Right lobe of liver (tissue), 6 donors: ENCODE results near the gene DCTN2. TPM values are rescaled to one million over a fixed set of nuclear protein-coding genes. Genes with fewer than 3 reads are reported as not detected.

Experiments
- ATAC-seq, 4 donors: fragments of 200-7000 bp; cut with Tn5 transposase; one replicate each; pipeline ENCODE4 v1.9.1; 2020; ENCODE audit warnings: mild to moderate bottlenecking in 4 of 4, moderate library complexity in 4 of 4
- DNase-seq, 3 donors: peaks; one replicate each; pipeline ENCODE4 v3.0.0-alpha.2; 2020
- H3K27ac ChIP-seq, 3 donors: fragments of 200-600 bp; one replicate each; pipeline ENCODE4 v1.8.0; 2022
- H3K27me3 ChIP-seq, 2 donors: fragments of 200-600 bp; one replicate each; pipeline ENCODE4 v1.8.0; 2022
- H3K36me3 ChIP-seq, 4 donors: fragments of 200-600 bp; sonication (generic) in 1 of 4; one replicate each; pipeline versions ENCODE4 v1.5.1 to v1.8.0; 2017 to 2022; ENCODE audit warnings: control low read depth in 1 of 4
- H3K4me1 ChIP-seq, 4 donors: fragments of 200-600 bp; sonication (generic) in 1 of 4; one replicate each; pipeline versions ENCODE4 v1.5.1 to v1.8.0; 2017 to 2022; ENCODE audit warnings: control low read depth in 1 of 4
- H3K4me3 ChIP-seq, 3 donors: fragments of 200-600 bp; one replicate each; pipeline ENCODE4 v1.8.0; 2022
- H3K9me3 ChIP-seq, 4 donors: fragments of 200-600 bp; sonication (generic) in 1 of 4; one replicate each; pipeline versions ENCODE4 v1.5.1 to v1.8.0; 2017 to 2022; ENCODE audit warnings: control low read depth in 1 of 4
- POLR2A ChIP-seq: fragments of 450-650 bp; IDR thresholded peaks from one replicate; pipeline ENCODE4 v1.6.1; 2017; ENCODE audit warnings: antibody characterized with exemption, mild to moderate bottlenecking
- WGBS: methylation state at CpG from one replicate; pipeline ENCODE4 v1.1.6; 2018; ENCODE audit warnings: low coverage, low lambda C conversion rate; ENCODE audit not compliant: insufficient coverage; ENCODE audit errors: missing lambda C conversion rate; 5-methylcytosine and 5-hydroxymethylcytosine counted together
- intact Hi-C, 2 donors: fragments of 100-400 bp; cut with DNase I; formaldehyde crosslinking; loops; one replicate each; pipeline versions ENCODE4 v1.11.2 to v1.14.1; 2022
- total RNA-seq, 6 experiments: library from RNA; depleted of rRNA in 2 of 6; stranded (reverse); fragments of >200 nt in 2 of 6; fragmentation: NEBNext Ultra II Directional in 3 of 6; extraction: Animal tissue kit (Norgen Biotek cat#: 25700) in 3 of 6; gene quantifications; one replicate each; pipeline versions ENCODE4 v1.1.0 to v1.2.4, GENCODE V29; 2016 to 2023
- TF ChIP-seq, protein P1 (sequence below), 4 donors: fragments of 200-600 bp in 3 of 4; fragments of 450-650 bp in 1 of 4; IDR thresholded peaks; one replicate each; pipeline versions ENCODE4 v1.5.1 to v1.8.0; 2016 to 2022; ENCODE audit warnings: antibody characterized with exemption in 4 of 4, mild to moderate bottlenecking in 2 of 4
- donor health status: DM: no; HTN: yes; CAD: no.
- donor health status: DM: no; HTN: no; CAD: no.
- donor health status: DM: no; HTN: no; CAD: no.
- donor health status: DM: no; HTN: yes; CAD: no.
- donor health status: DM: no; HTN: yes; CAD: no.

The DCTN2 gene
- total RNA-seq, 6 experiments from 2014 or later, result 28.4 to 80.0 (median 36.0) TPM

GRCh38 chr12:57552835-57553313 lies 5.9 kb upstream of the DCTN2 start:
- intact Hi-C loops, result no loop called here
- Histone ChIP-seq H3K4me3 (no peak overlapping the region), H3K4me1 (no peaks in the 10 kb centered on the region), H3K27ac (no peak overlapping the region), H3K27me3 (peaks cover 0 to 13% of the 10 kb centered on the region in 2 donors), H3K9me3 (no peaks in the 10 kb centered on the region), H3K36me3 (no peaks in the 10 kb centered on the region)
- DNase-seq (no peak), ATAC-seq (no peak)
- TF ChIP-seq POLR2A, result no peak
- TF ChIP-seq, protein P1, sequence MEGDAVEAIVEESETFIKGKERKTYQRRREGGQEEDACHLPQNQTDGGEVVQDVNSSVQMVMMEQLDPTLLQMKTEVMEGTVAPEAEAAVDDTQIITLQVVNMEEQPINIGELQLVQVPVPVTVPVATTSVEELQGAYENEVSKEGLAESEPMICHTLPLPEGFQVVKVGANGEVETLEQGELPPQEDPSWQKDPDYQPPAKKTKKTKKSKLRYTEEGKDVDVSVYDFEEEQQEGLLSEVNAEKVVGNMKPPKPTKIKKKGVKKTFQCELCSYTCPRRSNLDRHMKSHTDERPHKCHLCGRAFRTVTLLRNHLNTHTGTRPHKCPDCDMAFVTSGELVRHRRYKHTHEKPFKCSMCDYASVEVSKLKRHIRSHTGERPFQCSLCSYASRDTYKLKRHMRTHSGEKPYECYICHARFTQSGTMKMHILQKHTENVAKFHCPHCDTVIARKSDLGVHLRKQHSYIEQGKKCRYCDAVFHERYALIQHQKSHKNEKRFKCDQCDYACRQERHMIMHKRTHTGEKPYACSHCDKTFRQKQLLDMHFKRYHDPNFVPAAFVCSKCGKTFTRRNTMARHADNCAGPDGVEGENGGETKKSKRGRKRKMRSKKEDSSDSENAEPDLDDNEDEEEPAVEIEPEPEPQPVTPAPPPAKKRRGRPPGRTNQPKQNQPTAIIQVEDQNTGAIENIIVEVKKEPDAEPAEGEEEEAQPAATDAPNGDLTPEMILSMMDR (IDR thresholded peaks at IDR 0.05), result no peak
- 53% methylated on average over 5 of the region's 6 CpGs for WGBS

GRCh38 chr12:57552306-57552651 lies 5.3 kb upstream of the DCTN2 start:
- Histone ChIP-seq H3K4me1 (no peaks in the 10 kb centered on the region), H3K9me3 (no peaks in the 10 kb centered on the region), H3K36me3 (no peaks in the 10 kb centered on the region), H3K4me3 (no peak overlapping the region), H3K27ac (no peak overlapping the region), H3K27me3 (peaks cover 0 to 13% of the 10 kb centered on the region in 2 donors)
- WGBS, result 55% methylated on average over 2 of the region's 2 CpGs
- TF ChIP-seq POLR2A, result no peak
- TF ChIP-seq, protein P1 (IDR thresholded peaks at IDR 0.05), result no peak
- DNase-seq (no peak), ATAC-seq (no peak)
- intact Hi-C loops, result no loop called here

GRCh38 chr12:57551637-57552305 lies 4.8 kb upstream of the DCTN2 start:
- DNase-seq, result no peak

GRCh38 chr12:57550641-57551549 lies 3.9 kb upstream of the DCTN2 start:
- no peak for DNase-seq

More at GRCh38 chr12:57551637-57552305, 4.8 kb upstream of the DCTN2 start:
- intact Hi-C loops, result no loop called here
- WGBS, result 70% methylated on average over 2 of the region's 3 CpGs
- no peaks in the 10 kb centered on the region for H3K36me3 ChIP-seq
- peaks cover 0 to 13% of the 10 kb centered on the region in 2 donors for H3K27me3 ChIP-seq
- no peak for TF ChIP-seq POLR2A
- TF ChIP-seq, protein P1 (IDR thresholded peaks at IDR 0.05), result no peak
- H3K9me3 ChIP-seq, result no peaks in the 10 kb centered on the region
- no peak for ATAC-seq
- H3K27ac ChIP-seq, result no peak overlapping the region
- no peak overlapping the region for H3K4me3 ChIP-seq
- H3K4me1 ChIP-seq, result no peaks in the 10 kb centered on the region

More at GRCh38 chr12:57550641-57551549, 3.9 kb upstream of the DCTN2 start:
- Histone ChIP-seq H3K27ac (no peak overlapping the region), H3K36me3 (no peaks in the 10 kb centered on the region), H3K4me1 (peaks cover 0 to 4% (median 1%) of the 10 kb centered on the region in 4 donors), H3K27me3 (peaks cover 0 to 13% of the 10 kb centered on the region in 2 donors), H3K9me3 (no peaks in the 10 kb centered on the region), H3K4me3 (no peak overlapping the region)
- TF ChIP-seq, protein P1 (IDR thresholded peaks at IDR 0.05), result no peak
- TF ChIP-seq POLR2A, result no peak
- WGBS, result 64% methylated on average over 6 of the region's 7 CpGs
- intact Hi-C loops, result no loop called here
- no peak for ATAC-seq
